ENCODE measurements around the gene ARL8A. TPM values are rescaled to one million over a fixed set of nuclear protein-coding genes. Genes with fewer than 3 reads are reported as not detected.

Gene ARL8A
- total RNA-seq, 1 experiment from 2014 or later, result 45.6 TPM

DNA sequence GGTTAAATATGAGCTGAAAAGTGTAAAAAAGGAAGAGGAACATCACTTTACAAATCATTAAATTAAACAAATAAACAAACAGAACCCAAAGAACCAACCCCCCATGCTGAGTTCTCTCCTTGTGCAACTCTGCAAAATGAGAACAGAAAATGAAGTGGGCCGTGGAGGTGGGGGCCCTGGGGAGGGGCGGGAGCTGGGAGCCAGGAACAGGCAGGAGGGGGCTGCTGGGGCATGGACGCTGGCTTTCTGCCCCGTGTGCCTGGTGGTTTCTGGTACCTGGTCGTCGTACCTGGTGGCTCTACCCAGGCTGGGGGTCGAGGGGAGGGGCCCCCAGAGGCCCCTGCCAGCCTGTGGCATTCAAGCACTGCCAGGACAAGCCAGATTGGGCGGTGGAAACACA lies 11.0 kb downstream of the ARL8A start:
- intact Hi-C loops (cut with micrococcal nuclease), result no loop called here
- Histone ChIP-seq H3K27ac (ENCODE audit: low read depth, low read length) (no peak overlapping the region), H3K9me2 (ENCODE audit: insufficient read depth) (no peaks in the 10 kb centered on the region), H3K4me2 (ENCODE audit: low read length) (no peak overlapping the region), H3K79me2 (ENCODE audit: insufficient read depth, low read length) (peaks cover 5% of the 10 kb centered on the region; the same call in 1 of the 2 replicates), H3K9ac (ENCODE audit: low read length) (no peak overlapping the region), H4K20me1 (ENCODE audit: insufficient read depth) (no peaks in the 10 kb centered on the region), H3K4me3 (replicated peaks in 1 of 2; ENCODE audit: low read depth in 1 of 2, low read length in 2 of 2) (no peak overlapping the region), H3K27me3 (ENCODE audit: insufficient read depth, low read length) (no peaks in the 10 kb centered on the region), H2AFZ (ENCODE audit: low read depth, low read length, poor library complexity, severe bottlenecking) (no peak overlapping the region), H3K36me3 (ENCODE audit: control insufficient read depth in 1 of 2, insufficient read depth in 2 of 2, low read length in 2 of 2) (peaks cover 7 to 18% of the 10 kb centered on the region in 2 experiments; a peak in 3 of 4 replicates), H3K9me3 (ENCODE audit: control insufficient read depth in 1 of 2, insufficient read depth in 1 of 2, low read depth in 1 of 2, low read length in 2 of 2) (no peaks in the 10 kb centered on the region), H3K4me1 (ENCODE audit: control insufficient read depth in 1 of 2, insufficient read depth in 2 of 2, low read length in 2 of 2) (peaks cover 0 to 4% of the 10 kb centered on the region in 2 experiments; a peak in 1 of 4 replicates)
- ChIA-PET POLR2A (no interaction called here), RAD21 (ENCODE audit: low non-redundant PET in 1 of 2, low total read pairs in 2 of 2, uncharacterized antibody in 2 of 2, unreplicated experiment in 2 of 2) (no interaction called here), CTCF (interaction anchor here (2.6 to 3.5 kb wide), 2 partner anchors 11 to 133 kb away, joined by 11 to 13 read pairs; partner anchors contain the start of gene GPR37L1)
- ATAC-seq (no peak), DNase-seq (ENCODE audit: low read depth, low spot score) (no peak)
- TF ChIP-seq TCF7L2 (IDR thresholded peaks at IDR 0.05; ENCODE audit: borderline replicate concordance, extremely low read depth, insufficient read depth, insufficient read length) (no peak), EZH2phosphoT487 (IDR thresholded peaks at IDR 0.05; ENCODE audit: borderline replicate concordance) (no peak), CBX3 (IDR thresholded peaks at IDR 0.05; ENCODE audit: low read depth) (no peak), ELF1 (IDR thresholded peaks at IDR 0.05; ENCODE audit: borderline replicate concordance, low read depth) (no peak)
- BruUV-seq (replicated peaks), result no TSS peak

DNA sequence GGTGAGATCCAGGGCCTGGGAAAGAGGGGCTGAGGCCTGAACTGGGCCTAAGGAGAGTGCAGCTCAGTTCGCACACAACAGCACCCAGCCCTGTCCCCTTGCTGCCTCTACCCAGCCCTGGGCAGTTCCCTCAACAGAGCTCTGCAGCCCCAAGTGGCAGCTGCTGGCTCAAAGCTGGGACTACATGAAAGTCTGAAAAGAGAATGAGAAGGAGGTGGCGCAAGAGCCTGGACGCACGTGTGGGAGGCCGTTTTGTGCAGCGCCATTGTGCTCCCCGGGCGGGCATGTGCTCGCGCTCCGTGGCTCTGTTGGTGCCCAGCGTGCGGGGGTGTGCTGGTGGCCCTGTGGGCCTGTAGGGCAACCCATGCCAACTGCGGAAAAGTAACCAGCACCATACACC lies 11.5 kb downstream of the ARL8A start:
- TF ChIP-seq, protein P1, sequence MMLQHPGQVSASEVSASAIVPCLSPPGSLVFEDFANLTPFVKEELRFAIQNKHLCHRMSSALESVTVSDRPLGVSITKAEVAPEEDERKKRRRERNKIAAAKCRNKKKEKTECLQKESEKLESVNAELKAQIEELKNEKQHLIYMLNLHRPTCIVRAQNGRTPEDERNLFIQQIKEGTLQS (IDR thresholded peaks at IDR 0.05), result no peak
- TF ChIP-seq CEBPB (IDR thresholded peaks at IDR 0.05; ENCODE audit: low read depth), result no peak
- TF ChIP-seq, protein P2, sequence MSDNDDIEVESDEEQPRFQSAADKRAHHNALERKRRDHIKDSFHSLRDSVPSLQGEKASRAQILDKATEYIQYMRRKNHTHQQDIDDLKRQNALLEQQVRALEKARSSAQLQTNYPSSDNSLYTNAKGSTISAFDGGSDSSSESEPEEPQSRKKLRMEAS (IDR thresholded peaks at IDR 0.05), result no peak
- no peak for TF ChIP-seq SP1 (IDR thresholded peaks at IDR 0.05; ENCODE audit: low read depth)
- TF ChIP-seq CBX3 (IDR thresholded peaks at IDR 0.05; ENCODE audit: low read depth), result no peak
- TF ChIP-seq ZFX (IDR thresholded peaks at IDR 0.05), result no peak
- TF ChIP-seq, protein P3, sequence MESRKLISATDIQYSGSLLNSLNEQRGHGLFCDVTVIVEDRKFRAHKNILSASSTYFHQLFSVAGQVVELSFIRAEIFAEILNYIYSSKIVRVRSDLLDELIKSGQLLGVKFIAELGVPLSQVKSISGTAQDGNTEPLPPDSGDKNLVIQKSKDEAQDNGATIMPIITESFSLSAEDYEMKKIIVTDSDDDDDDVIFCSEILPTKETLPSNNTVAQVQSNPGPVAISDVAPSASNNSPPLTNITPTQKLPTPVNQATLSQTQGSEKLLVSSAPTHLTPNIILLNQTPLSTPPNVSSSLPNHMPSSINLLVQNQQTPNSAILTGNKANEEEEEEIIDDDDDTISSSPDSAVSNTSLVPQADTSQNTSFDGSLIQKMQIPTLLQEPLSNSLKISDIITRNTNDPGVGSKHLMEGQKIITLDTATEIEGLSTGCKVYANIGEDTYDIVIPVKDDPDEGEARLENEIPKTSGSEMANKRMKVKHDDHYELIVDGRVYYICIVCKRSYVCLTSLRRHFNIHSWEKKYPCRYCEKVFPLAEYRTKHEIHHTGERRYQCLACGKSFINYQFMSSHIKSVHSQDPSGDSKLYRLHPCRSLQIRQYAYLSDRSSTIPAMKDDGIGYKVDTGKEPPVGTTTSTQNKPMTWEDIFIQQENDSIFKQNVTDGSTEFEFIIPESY (IDR thresholded peaks at IDR 0.05; ENCODE audit: extremely low read depth, insufficient replicate concordance, low read length), result no peak
- TF ChIP-seq EZH2 (IDR thresholded peaks at IDR 0.05), result no peak
- no peak for TF ChIP-seq FOSL1 (IDR thresholded peaks at IDR 0.05; ENCODE audit: low read depth)
- TF ChIP-seq TCF7L2 (IDR thresholded peaks at IDR 0.05; ENCODE audit: borderline replicate concordance, extremely low read depth, insufficient read depth, insufficient read length), result no peak
- no peak for TF ChIP-seq EGR1 (IDR thresholded peaks at IDR 0.05; ENCODE audit: low read depth)
- no peak for TF ChIP-seq SIN3A (IDR thresholded peaks at IDR 0.05; ENCODE audit: low read depth)
- TF ChIP-seq YY1 (IDR thresholded peaks at IDR 0.05; ENCODE audit: extremely low read depth, insufficient replicate concordance, low read depth, low read length), result no peak
- TF ChIP-seq ELF1 (IDR thresholded peaks at IDR 0.05; ENCODE audit: borderline replicate concordance, low read depth), result no peak
- no peak for TF ChIP-seq ZNF274 (IDR thresholded peaks at IDR 0.05; ENCODE audit: low read depth, low read length)
- no peak overlapping the region for H3K27ac ChIP-seq (ENCODE audit: low read depth, low read length)
- intact Hi-C loops (cut with micrococcal nuclease), result no loop called here
- H4K20me1 ChIP-seq (ENCODE audit: insufficient read depth), result no peaks in the 10 kb centered on the region
- no peak for DNase-seq (ENCODE audit: low read depth, low spot score)
- H3K9me2 ChIP-seq (ENCODE audit: insufficient read depth), result no peaks in the 10 kb centered on the region
- H3K4me2 ChIP-seq (ENCODE audit: low read length), result no peak overlapping the region
- RAD21 ChIA-PET (ENCODE audit: low non-redundant PET in 1 of 2, low total read pairs in 2 of 2, uncharacterized antibody in 2 of 2, unreplicated experiment in 2 of 2), result no interaction called here
- POLR2A ChIA-PET, result no interaction called here
- H3K4me1 ChIP-seq (ENCODE audit: control insufficient read depth in 1 of 2, insufficient read depth in 2 of 2, low read length in 2 of 2), result peaks cover 0 to 4% of the 10 kb centered on the region in 2 experiments; a peak in 1 of 4 replicates
- H3K4me3 ChIP-seq (replicated peaks in 1 of 2; ENCODE audit: low read depth in 1 of 2, low read length in 2 of 2), result no peak overlapping the region
- H3K27me3 ChIP-seq (ENCODE audit: insufficient read depth, low read length), result no peaks in the 10 kb centered on the region
- H2AFZ ChIP-seq (ENCODE audit: low read depth, low read length, poor library complexity, severe bottlenecking), result no peak overlapping the region
- CTCF ChIA-PET, result interaction anchor here (2.6 to 3.5 kb wide), 2 partner anchors 10 to 133 kb away, joined by 11 to 13 read pairs; partner anchors contain the start of gene GPR37L1
- peaks cover 7 to 18% of the 10 kb centered on the region in 2 experiments; a peak in 3 of 4 replicates for H3K36me3 ChIP-seq (ENCODE audit: control insufficient read depth in 1 of 2, insufficient read depth in 2 of 2, low read length in 2 of 2)
- no peak overlapping the region for H3K9ac ChIP-seq (ENCODE audit: low read length)
- H3K9me3 ChIP-seq (ENCODE audit: control insufficient read depth in 1 of 2, insufficient read depth in 1 of 2, low read depth in 1 of 2, low read length in 2 of 2), result no peaks in the 10 kb centered on the region
- no peak for ATAC-seq
- H3K79me2 ChIP-seq (ENCODE audit: insufficient read depth, low read length), result no peaks in the 10 kb centered on the region; the same call in 1 of the 2 replicates
- no TSS peak for BruUV-seq (replicated peaks)
